Astrocyte (in vitro differentiated cells and primary cell): Measurements from ENCODE around the gene PSMD5.

Experiments used
- CTCF ChIP-seq: IDR thresholded peaks from 2 replicates; pipeline ENCODE4 v1.5.1; 2011; ENCODE audit warnings: low read depth, mild to moderate bottlenecking, inconsistent platforms, low read length, moderate library complexity; ENCODE audit not compliant: insufficient read depth
- EZH2 ChIP-seq: IDR thresholded peaks from 2 replicates; pipeline ENCODE4 v1.6.1; 2012; ENCODE audit warnings: mild to moderate bottlenecking, low read length, inconsistent platforms; ENCODE audit not compliant: insufficient read depth

- TF ChIP-seq CTCF (no peak), EZH2 (no peak)
These were observed 26.1 kb upstream of the PSMD5 start for GRCh38 chr9:120868676-120869359.
